Measurements from ENCODE around the gene TOMM70.
"Not testable (repeated sequence)": the region's sequence is repeated elsewhere in the genome, so short reads cannot be mapped to it uniquely, and the experiment has no call there.

DNA sequence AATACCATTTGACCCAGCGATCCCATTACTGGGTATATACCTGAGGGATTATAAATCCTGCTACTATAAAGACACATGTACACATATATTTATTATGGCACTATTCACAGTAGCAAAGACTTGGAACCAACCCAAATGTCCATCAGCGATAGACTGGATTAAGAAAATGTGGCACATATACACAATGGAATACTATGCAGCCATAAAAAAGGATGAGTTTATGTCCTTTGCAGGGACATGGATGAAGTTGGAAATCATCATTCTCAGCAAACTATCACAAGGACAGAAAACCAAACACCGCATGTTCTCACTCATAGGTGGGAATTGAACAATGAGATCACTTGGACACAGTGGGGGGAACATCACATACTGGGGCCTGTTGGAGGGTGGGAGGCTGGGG lies 46.2 kb upstream of the TOMM70 start:
- not testable (repeated sequence) for TF ChIP-seq CTCF (IDR thresholded peaks at IDR 0.05); POLR2AphosphoS5 (IDR thresholded peaks at IDR 0.05; ENCODE audit: insufficient read depth in 1 of 2, low read depth in 1 of 2); POLR2A (IDR thresholded peaks at IDR 0.05)
